ENCODE data around the gene SEPTIN10. TPM values are rescaled to one million over a fixed set of nuclear protein-coding genes. Genes with fewer than 3 reads are reported as not detected.
"Not testable (repeated sequence)": the region's sequence is repeated elsewhere in the genome, so short reads cannot be mapped to it uniquely, and the experiment has no call there.

SEPTIN10 gene
- total RNA-seq, 1 donor from 2014 or later: 92.0 TPM

DNA sequence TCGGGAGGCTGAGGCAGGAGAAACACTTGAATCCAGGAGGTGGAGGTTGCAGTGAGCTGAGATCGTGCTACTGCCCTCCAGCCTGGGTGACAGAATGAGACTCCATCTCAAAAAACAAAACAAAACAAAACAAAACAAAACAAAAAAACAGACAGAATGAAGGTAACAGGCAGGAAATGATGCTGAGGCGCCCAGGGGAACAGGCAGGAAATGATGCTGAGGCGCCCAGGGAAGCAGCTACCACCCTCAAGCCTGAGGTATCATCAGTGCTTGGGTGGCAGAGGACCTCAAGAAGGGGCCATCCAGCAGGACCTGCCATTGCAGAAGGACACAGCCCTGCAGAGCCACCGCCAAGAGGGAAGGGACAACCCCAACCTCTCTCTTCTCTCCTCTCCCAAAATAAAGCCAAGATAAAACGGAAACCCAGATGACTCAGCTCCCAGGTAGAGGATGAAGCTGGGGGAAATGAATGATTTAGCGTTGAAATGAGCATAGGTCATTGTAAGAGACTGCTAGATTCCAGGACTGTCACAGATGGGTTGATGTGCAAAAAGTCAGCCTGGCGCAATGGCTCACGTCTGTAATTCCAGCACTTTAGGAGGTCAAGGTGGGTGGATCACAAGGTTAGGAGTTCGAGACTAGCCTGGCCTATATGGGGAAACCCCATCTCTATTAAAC, 19.7 kb upstream of the SEPTIN10 start:
- no peak for DNase-seq (ENCODE audit: low read depth, low spot score)

DNA sequence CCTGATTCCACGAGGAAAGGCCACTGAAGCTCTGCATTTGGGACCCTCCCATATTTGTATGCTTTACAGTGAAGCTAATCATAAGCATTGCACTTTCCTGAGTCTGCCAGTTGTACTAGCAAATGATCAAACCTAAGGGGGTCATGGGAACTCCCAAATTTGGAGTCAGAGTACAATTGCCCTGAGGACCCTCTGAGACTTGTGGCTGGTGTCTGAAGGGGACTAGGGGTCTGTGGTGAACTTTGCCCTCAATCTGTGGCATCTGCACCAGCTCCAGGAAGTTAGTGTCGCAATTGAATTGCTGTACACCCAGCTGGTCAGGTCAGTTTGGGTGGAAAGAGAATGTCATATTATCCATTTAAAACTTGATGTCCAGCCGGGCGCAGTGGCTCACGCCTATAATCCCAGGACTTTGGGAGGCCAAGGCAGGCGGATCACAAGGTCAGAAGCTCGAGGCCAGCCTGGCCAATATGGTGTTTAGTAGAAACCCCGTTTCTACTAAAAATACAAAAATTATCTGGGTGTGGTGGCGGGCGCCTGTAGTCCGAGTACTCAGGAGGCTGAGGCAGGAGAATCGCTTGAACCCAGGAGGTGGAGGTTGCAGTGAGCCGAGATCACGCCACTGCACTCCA, 18.5 kb upstream of the SEPTIN10 start:
- DNase-seq (ENCODE audit: low read depth, low spot score): no peak

DNA sequence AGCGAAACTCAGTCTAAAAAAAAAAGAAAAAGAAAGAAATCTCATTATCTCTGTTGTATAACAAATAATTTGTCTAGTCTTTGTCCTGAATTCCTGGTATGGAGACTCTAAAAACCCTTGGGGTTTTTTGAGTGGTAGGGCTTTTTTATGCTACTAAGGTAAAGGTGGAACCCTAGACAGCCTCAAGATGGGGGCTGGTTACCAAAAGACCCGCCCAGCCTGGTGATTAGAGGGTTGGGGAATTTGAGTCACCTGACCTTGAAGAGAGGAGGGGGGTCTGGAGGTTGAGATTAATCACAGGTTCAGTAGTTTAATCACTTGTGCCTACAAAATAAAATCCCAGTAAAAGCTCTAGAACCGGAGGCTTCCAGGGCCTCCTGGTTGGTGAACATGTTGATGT, 18.0 kb upstream of the SEPTIN10 start:
- DNase-seq (ENCODE audit: low read depth, low spot score): no peak

DNA sequence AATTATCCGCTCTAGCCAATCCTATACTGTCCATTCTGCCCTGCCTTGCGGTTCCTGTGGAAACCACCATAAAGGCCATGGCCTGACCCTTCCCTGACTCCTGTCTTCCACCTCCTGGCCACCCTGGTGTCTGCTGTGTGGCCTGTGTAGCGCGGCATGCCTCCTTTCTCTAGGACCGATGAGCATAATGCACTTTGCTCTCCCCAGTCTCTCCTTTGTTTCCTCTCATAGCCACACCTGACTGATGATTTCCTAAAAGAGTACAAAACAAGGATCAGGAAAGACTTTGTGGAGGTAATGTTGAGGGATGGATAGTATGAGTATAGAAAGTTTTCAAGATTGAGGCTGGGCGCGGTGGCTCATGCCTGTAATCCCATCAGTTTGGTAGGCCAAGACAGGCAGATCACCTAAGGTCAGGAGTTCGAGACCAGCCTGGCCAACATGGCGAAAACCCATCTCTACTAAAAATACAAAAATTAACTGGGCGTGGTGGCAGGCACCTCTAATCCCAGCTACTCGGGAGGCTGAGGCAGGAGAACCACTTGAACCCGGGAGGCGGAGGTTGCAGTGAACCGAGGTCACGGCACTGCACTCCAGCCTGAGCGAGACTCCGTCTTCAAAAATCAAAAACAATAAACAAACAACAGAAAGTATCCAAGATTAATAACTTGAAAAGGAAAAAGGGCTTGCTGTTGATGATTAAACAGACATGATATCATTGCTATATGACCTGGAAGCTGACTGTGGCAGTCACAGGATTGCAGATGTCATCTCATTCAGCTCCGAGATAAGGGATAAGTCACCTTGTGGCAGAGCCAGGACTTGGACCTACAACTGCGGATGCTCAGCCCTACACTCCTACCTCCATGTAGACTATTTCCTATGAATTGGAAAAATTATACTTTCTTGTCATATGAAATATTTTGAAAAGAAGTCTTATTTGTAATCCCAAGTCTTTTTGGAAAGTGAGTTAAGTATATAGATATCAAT, 17.0 kb upstream of the SEPTIN10 start:
- DNase-seq (ENCODE audit: low read depth, low spot score): no peak

DNA sequence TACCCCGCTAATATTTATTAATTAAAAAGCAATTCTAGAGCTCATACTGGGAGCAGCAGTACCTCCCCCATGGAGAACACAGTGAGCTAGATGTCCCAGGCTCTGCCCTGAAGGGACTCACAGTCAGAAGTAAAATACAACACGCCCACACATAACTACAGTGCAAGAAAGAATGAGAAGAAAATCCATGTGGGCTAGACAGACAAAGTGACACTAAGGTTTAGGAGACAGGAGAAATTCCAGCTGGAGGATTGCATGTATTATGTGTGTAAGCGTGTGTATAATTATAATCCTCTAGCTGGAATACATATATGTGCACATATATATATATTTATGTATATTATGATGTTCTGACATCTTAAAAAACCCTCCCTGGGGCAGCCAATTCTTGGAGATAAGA, 16.1 kb upstream of the SEPTIN10 start:
- DNase-seq (ENCODE audit: low read depth, low spot score): no peak

DNA sequence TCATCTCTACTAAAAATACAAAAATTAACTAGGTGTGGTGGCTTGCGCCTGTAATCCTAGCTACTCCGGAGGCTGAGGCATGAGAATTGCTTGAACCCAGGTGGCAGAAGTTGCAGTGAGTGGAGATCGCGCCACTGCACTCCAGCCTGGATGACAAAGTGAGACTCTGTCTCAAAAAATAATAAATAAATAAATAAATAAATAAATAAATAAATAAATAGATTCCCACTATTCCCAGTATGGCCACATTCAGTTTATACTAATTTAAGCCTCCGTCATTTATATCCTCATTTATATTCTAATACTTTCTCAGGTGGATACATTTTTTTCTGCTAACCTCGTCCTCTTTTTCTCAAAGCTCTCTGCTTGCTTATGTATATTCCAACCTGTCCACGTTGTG, 14.6 kb upstream of the SEPTIN10 start:
- not testable (repeated sequence) for DNase-seq (ENCODE audit: low read depth, low spot score)

DNA sequence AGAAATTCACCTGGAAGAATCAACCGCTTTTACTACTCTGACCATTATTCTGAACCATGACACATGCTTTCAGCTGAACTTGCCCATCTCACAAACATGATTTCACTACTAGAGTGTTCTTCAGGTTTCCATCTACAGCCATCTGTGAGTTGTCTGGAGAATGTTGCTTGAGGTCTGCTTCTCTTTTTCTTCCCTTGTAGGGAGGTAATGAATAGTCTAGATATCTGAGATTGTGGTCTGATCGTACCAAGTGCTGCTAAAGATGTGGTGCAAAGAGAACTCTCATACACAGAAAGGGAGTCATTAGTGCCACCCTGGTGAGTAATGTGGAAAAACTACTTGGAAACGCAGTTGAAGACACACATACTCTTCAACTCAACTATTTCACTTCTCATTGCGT, 10.6 kb upstream of the SEPTIN10 start:
- DNase-seq (ENCODE audit: low read depth, low spot score): no peak

DNA sequence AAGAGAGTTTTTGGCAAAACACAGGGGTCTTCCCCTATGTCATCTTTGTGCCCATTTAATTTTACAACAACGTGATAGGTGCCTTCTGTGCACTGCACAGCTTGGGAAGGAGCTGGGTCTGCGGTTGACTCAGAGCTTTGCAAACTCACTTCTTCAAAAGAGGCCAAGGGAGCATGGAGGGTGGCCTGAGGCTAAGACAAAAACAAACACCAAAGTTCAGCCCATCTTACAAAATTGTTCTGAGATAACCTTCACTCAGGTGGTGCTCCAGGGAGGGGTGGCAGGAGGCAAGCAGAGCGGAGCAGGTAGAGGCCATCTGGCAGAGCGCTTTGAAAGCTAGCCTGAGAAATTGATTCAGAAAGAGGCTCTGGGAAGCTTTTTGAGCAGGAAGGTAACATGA, 10.2 kb upstream of the SEPTIN10 start:
- DNase-seq (ENCODE audit: low read depth, low spot score): no peak

DNA sequence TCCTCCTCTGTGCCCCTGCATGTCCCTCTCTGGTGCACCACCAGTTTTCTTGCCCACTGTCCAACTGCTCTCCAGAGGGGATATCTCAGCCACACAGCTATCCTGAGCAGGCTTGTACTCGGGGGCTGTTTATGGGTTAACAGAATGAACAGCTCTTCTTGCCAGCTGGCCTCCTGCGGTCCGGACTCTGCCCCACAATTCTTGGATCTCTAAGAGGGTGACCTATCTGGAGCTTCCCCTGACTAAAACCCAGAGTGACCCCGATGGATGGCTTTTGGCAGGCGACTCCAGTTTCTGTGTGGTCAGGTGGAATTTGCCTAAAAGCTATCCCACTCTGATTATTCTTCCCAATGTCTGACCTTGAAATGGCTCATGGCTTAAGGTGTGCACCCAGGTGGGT, 9.5 kb upstream of the SEPTIN10 start:
- no peak for DNase-seq (ENCODE audit: low read depth, low spot score)

DNA sequence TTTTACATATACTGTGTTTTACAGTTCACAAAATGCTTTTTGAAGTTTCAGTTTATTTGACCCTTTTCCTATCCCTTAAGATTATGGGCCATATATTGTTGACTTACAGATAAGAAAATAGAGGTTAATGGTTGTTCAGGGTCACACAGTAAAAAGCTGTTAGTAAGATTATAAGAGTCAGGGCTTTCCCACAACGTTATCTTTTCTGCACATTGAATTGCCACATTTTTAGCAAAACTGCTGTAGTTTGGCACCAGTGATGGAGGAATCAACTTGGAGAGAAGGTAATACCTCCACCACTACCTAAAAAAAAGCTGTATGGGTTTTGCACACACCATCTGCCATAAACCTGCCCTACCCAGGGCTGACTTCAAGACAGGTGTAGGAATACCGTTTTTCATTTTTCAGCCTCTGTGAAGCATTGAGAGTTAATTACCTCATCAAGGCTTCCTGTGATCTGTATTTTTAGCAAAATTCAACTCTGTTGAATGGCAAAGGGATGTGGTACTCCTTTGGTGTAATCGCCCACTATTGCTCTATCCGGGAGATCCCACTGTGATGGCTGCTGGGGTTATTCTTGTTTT, 5.4 kb upstream of the SEPTIN10 start:
- DNase-seq (ENCODE audit: low read depth, low spot score): no peak

DNA sequence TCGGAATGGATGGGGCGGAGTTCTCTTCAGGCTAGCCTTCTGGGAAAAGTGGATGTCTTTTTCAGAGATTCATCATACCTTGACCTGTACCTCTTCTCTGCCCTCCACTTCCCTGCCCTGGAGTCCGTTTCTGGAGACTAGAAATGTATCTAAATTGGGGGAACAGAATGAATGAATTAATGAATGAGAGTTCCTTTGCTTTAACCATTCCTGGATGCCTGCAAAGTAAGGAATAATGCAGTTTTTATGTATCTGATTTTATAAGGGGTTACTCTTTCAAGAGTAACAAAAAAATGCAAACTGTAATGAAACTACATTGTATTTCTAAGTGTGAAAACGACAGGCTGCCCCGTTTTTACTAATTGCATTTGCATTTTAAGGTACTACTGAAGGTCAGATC, 2.4 kb upstream of the SEPTIN10 start:
- DNase-seq (ENCODE audit: low read depth, low spot score): no peak

DNA sequence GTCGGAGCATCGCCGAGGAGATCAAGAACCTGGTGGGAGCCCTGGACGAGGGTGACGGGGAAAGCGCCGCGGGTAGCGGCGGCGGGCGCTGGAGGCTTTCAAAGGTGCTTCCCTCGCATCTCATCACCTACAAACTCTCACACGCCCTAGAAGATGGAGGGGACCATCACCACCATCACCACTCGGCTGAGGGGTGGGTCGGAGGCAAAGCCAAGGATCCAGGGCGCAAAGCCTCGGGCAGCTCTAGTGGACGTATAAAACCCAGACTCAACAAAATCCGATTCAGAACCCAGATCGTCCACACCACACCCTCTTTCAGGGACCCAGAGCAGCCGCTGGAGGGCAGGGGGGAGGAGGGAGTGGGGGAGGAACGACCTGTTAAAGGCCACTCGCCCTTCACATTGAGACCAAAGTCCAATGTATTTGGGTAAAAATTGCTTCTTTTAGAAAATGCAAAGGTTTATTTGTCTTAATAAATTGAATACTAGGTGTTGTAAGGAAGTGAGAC, 1.9 kb upstream of the SEPTIN10 start:
- DNase-seq (ENCODE audit: low read depth, low spot score): no peak

DNA sequence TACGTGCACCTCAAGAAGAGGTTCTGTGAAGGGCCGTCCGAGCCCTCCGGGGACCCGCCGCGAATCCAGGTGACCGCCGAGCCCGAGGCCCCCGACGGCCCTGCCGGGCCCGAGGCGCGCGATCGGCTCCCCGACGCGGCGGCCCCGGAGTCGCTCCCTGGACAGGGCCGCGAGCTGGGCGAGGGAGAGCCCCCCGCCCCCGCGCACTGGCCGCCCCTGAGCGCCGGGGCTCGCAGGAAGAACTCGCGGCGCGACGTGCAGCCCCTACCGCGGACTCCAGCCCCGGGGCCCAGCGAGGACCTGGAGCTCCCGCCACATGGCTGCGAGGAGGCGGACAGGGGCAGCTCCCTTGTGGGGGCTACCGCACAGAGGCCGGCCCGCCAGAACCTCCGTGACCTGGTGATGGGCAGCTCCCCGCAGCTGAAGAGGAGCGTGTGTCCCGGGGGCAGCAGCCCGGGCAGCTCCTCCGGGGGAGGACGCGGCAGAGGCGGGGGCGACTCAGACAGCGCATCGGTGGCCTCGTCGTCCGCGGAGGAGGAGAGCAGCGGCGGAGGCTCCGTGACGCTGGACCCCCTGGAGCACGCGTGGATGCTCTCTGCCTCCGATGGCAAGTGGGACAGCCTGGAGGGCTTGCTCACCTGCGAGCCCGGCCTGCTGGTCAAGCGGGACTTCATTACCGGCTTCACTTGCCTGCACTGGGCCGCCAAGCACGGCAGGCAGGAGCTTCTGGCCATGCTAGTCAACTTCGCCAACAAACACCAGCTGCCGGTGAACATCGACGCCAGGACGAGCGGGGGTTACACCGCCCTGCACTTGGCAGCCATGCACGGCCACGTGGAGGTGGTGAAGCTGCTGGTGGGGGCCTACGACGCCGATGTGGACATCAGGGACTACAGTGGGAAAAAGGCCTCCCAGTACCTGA, 1.2 kb upstream of the SEPTIN10 start:
- DNase-seq (ENCODE audit: low read depth, low spot score): no peak

DNA sequence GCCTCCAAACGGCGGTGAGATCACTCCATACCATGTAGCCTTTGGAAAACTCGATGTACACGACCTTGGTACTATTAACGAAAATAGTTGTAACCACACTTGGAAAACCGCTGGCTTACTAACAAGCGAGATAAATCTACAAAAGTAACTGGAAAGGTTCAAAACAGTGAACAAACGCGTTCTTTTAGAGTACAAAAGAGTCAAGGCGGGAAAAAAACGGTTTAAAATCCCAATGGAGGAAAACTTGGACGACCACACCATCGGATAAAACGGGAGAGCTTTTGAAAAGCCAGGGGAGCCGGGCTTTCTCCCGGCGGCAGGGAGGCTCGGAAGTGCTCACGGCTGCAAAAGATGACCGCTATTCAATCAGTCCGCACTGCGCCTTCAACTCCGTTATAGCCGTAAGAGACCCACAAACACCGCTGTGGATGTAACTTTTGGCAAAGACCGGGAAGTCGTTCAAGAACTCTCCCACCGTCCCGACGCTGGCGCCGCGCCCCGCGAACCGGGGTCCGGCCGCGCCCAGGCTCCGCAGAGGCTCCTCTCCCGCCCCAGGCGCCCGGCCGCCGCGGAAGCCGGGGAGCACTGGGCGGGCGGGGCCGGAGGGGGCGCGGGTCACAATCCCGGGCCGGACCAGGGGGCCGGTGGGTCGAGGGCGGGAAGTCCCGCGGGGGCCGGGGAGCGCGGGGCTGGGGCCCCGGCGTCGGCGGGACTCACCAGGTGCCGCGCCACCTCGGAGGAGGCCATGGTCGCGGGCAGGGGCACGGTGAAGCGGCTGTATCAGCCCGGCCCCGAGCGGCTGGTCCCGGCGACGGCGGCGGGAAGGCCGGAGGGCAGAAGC, 465 bp downstream of the SEPTIN10 start:
- DNase-seq (ENCODE audit: low read depth, low spot score): no peak

DNA sequence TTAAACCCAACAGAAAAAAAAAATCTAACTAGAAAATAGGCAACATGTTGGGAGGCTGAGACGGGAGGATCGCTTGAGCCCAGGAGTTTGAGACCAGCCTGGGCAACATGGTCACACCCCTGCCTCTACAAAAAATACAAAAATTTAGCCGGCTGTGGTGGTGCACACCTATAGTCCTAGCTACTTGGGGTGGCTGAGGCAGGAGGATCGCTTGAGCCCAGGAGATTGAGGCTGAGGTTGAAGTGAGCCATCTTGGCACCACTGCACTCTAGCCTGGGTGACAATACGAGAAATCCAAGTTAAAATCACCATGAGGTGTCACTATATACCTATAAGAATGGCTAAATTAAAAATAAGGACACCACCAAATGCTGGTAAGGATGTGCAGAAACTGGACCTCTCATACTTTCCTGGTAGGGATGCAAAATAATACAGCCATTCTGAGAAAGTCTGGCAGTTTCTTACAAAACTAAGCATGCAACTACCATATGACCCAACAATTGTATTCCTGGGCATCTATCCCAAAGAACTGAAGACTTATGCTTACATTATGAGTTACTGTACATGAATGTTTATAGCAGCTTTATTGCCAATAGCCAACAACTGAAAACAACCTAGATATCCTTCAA, 2.2 kb downstream of the SEPTIN10 start:
- DNase-seq (ENCODE audit: low read depth, low spot score): no peak

DNA sequence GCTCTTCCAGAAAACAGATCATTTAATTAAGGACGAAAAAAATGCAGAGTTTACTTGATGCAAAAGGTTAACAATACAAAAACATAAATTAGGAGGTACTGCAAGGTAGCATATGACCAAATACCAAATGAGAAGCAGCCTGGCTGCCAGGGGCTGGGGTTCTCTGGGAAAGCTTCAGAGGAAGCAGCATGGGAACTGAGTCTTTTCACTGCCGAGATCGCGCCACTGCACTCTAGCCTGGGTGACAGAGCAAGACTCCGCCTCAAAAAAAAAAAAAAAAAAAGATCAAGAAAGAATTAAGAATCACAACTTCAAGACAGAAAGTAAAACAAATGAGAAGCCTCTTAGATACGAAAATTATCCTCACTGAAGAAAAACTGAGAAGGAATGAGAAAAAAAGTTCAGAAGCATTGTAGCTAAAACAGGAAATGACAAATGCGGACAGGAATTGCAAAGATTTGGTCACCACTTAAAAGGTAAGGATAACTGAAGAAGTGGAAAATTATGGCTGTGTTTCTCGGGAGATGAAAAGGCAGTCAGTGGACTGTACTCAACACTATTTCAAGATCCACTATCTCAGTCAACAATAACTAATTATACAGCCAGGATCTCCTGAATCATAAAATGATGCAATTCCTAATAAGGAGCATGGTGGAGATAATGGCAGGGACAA, 4.3 kb downstream of the SEPTIN10 start:
- no peak for DNase-seq (ENCODE audit: low read depth, low spot score)

DNA sequence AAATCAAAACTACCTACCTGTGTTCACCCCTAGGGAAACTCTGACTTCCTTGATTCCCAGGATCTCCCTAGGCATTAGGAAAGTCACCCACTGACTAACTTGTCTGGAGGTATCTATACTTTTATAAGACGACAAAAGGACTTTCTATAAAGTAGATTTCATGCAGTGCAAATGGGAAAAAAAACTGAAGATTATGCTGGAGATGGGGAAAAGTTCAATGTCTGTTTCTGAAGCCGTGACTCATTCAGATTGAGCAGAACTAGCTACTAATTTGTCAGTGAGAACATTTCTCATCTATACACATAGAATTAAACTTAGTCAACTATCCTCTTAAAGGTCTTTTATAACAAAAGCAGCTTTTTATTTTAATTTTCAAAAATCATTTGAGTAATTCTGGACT, 6.0 kb downstream of the SEPTIN10 start:
- DNase-seq (ENCODE audit: low read depth, low spot score): no peak

DNA sequence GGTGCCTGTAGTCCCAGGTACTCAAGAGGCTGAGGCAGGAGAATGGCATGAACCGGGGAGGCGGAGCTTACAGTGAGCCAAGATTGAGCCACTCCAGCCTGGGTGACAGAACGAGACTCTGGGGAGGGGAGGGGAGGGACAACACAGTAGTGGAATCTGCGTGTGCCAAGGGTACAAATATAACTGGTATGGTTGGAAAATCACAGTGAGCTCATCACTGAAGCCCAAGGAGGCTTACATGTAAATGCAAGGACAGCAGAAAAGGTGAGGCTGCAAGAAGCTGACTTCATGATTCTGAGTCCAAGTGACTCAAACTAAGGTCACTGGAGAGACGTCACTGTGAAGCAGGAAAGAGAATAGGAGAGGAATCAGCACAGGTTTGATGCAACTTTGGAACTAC, 9.2 kb downstream of the SEPTIN10 start:
- no peak for DNase-seq (ENCODE audit: low read depth, low spot score)
